RPMI8226 (cell line): ENCODE results near the gene SPDYE6.
"Not testable (repeated sequence)": the region's sequence is repeated elsewhere in the genome, so short reads cannot be mapped to it uniquely, and the experiment has no call there.

ENCODE experiments used
- DNase-seq: peaks from one replicate; pipeline ENCODE4 v3.0.0-alpha.2; 2015

SPDYE6 gene

DNA sequence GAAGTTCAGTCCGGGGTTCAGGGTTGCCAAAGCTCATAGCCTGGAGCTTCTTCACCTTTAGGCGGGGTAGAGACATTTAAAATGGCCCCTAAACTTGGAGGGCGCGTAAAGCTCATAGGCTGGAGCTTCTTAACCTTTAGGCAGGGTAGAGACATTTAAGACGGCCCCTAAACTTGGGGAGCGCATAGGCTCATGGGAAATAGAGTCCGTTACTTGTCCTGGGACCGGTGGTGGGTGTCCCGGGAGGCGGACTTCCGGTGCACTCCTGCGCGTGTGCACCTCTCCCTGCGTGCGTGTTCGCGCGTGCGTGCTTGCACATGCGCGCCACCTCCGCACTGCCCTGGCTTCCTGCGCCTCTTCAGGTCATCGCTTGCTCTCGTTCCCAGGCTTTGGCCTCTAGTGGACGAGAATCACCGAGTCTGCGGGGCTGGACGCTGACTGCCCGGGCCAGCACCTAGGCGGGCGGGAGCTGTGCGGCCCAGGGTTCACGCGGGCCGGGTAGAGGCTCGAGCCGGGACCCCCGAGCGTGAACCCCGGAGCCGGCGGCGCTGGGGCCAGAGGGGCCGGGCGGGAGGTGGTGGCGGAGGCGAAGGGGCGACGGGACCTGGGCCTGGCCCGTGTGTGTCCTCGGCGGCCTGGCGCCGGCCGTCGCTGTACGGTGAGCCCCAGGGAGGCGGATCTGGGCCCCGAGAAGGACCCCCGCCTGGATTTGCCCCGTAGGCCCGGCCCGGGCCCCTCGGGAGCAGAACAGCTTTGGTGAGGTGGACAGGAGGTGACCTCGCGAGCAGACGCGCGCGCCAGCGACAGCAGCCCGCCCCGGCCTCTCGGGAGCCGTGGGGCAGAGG, 7.5 kb upstream of the SPDYE6 start:
- peak; percentile 99 for DNase-seq

DNA sequence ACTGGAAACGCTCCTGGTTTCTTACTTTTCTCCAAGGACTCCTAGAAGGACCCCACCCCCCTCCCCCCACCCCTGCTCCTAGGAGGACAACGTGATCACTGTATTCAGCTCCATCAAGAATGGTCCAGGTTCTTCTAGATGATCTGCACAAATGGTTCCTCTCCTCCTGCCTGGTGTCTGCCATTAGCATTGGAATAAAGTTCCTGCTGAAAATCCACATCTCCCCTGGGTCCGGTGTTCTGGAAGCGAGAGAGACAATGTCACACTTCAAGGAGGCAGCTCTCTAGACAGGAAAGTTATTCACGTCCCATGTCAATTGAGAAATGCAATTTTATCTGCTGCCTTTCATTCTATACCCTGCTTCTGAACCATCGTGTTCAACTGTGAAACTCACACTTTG, 9.3 kb downstream of the SPDYE6 start:
- DNase-seq: not testable (repeated sequence)

DNA sequence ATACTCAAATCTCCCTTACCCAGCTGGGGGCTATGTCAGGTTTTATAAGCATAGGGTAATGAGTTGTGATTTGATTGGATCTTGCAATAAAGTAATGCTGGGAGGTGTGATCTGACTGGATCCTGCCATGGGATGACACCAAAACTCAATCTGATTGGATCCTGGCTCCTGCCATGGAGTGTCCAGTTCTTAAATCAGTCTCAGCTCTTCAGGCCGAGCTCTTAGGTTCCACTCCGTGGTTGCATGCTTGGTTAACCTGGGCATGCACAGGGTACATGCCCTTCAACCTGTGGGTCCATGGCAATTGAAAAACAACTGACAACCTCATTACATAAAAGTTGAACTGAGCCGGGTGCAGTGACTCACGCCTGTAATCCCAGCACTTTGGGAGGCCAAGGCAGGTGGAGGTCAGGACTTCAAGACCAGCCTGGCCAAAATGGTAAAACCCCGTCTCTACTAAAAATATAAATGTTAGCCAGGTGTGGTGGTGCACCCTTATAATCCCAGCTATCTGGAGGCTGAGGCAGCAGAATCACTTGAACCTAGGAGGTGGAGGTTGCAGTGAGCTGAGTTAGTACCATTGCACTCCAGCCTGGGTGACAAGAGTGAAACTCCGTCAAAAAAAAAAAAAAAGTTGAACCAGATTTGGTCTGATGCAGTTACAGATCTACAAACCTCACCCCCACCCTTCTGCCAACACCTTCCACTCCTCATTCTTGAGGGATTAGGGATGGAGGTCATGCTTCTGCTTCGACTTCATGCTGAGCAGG, 15.5 kb downstream of the SPDYE6 start:
- peak; percentile 39 for DNase-seq

DNA sequence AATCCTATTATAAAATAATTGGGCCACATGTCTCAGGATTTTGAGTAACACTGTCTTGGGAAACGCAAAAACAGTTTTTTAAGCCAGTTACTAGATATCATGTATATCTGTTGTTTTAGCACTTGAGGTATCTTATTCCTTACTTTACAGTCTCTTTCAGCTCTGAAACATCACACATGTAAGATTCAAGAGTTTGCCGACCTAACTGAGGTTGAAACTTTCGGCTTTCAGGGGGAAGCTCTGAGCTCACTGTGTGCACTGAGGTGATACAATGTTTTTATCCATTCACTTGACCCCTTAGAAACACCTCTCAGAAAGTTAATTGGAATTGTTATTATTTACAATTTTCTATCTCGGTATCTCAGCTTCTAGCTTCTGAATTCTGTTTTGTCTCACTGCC, 18.8 kb downstream of the SPDYE6 start:
- peak; percentile 1 for DNase-seq

DNA sequence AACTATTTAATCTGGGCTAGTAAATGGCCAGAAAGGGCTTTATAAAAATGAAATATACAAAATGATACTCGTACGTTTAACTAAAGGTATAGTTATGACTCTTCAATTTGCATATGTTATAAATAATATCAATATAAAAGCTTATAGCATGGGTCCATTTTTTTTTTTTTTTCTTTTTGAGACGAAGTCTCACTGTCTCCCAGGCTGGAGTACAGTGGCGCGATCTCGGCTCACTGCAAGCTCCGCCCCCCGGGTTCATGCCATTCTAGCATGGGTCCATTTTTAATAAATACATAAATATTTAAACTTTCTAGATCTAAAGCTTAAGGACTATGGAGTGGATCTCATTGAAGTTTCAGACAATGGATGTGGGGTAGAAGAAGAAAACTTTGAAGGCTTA, 19.2 kb downstream of the SPDYE6 start:
- not testable (repeated sequence) for DNase-seq

DNA sequence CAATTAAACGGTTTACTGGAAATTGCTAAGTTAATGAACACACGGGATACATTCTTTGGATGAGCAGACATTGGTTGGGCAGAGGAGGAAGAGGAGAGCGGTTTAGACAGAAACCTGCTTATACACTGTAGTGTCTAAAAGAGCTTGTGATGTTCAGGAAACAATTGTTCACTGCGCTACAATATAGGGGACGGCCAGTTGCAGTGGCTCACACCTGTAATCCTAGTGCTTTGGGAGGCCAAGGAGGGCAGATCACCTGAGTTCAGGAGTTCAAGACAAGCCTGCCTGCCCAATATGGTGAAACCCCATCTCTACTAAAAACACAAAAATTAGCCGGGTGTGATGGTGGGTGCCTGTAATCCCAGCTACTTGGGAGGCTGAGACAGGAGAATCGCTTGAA, 20.7 kb downstream of the SPDYE6 start:
- DNase-seq: peak; percentile 1

DNA sequence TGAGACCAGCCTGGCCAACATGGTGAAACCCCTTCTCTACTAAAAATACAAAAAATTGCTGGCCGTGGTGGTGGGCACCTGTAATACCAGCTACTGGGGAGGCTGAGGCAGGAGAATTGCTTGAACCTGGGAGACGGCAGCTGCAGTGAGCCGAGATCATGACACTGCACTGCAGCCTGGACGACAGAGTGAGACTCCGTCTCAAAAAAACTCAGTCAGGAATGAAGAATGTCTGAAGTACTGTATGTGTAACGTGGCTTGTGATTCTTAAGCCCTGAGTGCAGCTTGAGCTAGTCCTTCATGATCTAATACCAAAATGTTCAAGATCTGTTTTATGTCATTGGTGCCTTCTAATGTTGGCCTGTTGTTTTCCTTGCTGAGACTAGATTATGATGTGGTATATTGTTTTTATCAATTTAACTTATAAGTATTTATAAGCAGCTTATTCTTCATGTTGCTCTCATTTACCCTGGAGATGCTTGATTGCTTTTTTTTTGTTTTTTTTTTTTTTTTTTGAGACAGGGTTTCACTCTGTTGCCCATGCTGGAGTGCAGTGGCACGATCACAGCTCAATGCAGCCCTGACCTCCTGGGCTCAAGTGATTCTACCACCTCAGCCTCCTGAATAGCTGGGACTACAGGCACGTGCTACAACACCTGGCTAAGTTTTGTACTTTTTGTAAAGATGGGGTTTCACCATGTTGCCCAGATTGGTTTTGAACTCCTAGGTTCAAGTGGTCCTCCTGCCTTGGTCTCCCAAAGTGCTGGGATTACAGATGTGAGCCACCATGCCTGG, 25.4 kb downstream of the SPDYE6 start:
- DNase-seq: peak; percentile 1

DNA sequence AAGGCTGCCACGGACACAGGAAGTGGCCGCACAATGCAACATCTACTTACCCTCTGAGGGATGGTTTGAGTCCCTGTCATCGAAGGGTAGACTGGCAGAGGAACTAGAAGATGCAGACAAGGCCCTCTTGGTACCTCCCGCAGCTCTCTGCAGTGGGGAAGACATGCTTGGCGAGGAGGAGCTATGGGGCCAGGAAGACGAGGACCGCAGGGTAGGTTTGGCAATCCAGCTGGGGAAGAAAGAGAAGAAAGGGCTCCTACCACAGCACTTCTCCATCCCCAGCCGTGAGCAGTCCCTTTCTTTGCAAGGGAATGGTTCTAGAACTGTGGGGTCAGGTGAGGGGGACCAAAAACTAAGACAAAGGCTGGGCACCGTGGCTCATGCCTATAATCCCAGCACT, 26.9 kb downstream of the SPDYE6 start:
- peak; percentile 1 for DNase-seq

DNA sequence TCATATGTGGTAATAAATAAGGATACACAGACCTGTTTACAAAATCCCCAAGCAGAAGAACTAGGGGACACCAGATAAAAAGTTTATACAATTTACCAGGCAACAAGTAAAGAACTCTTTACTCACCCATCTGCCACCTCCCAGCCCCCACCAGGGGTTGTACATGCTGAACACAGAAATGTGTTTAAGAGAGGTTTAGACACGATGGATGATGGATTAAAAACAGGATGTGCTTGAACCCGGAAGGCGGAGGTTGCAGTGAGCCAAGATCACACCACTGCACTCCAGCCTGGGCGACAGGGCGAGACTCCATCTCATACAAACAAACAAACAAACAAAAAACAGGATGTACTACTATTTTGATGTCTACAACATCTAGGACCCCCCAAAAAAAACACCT, 27.4 kb downstream of the SPDYE6 start:
- DNase-seq: not testable (repeated sequence)

DNA sequence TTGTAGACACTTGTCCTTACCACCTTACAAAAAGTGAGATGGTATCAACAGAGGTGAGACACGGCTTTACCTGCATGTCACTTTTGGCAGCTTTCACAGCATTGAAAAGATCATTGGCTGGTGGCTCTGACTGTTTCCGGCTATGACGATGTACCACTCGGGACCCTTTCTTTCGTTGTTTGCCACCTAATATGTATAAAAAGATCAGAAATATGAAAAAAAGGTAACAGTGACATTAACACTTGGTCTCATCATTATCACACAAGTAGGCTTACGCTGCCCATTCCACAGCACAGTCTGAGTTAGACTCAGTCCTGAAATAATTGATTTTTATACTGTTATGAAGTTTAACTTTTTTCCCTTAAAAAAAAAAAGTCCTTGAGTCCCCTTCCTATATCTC, 29.1 kb downstream of the SPDYE6 start:
- DNase-seq: peak; percentile 1

DNA sequence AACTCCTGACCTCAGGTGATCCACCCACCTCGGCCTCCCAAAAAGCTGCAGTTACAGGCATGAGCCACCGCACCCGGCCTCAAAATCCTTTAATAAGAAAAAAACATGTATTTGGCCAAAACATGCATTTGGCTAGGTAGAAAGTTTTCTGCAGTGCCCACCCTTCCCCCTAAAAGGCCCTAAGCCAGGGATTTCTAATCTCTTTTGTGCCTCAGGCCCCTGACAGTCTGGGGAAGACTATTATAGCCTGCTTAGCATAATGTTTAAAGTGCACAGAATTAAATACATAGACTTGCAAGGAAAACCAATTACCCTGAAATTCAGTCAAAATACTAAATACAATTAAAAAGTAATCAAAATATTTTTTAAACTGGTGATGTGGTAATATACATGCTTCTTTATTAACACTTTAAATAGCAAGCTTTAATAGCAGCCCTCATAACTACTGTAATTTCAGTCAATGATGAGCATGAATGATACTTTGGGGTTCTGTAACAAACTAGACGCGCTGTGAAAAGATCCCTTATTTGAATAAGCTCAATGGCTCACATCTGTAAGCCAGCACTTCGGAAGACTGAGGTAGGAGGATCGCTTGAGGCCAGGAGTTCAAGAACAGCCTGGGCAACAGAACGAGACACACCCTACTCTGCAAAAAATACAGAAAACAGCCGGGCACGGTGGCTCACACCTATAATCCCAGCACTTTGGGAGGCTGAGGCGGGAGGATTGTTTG, 29.9 kb downstream of the SPDYE6 start:
- peak; percentile 36 for DNase-seq

DNA sequence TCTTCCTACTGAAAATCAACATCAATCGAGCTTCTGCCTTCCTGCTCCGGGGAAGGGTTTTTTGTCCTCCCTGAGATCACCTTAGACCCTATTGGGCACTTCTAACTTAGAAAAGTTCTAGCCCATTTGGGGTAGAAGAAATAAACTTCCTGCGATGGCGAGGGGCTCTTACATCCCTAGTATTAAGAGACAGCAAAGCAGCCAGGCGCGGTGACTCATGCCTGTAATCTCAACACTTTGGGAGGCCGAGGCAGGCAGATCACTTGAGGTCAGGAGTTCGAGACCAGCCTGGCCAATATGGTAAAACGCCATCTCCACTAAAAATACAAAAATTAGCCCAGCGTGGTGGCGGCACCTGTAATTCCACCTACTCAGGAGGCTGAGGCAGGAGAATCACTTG, 31.1 kb downstream of the SPDYE6 start:
- peak; percentile 0 for DNase-seq

DNA sequence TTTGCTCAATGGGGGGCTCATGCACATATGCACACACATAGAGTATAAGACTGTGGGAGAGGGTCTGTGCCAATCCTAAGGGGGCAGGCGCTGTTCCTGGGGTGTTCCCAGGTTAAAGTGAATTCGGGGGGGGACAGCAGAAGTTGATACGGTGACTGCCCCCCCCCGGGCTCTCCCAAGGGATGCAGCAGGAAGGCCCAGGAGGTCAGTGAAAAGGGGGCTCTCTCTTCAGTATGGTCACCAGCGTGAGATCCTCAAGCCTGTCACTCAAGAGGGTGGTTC, 32.4 kb downstream of the SPDYE6 start:
- peak; percentile 1 for DNase-seq

DNA sequence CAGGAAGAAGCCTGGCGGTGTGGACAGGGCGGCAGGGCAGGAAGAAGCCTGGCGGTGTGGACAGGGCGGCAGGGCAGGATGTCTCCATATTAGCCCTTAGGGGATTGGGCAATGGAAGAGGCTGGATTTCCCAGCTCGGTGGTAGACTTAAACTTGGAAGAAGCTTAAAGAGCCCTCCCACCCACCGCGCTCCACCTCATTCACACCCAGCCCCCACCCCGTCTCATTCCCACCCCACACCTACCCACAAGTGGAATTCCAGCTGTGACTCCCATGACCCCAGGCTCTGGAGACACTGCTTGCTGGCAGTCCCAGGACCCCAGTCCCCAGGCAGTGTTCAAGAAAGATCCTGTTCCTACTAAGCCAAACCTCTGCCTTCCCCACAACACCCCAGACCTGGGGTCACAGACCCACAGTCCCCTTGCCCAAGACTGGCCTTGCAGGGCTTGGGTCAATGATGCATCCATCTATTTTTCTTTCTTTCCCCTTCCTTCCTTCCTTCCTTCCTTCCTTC, 34.0 kb downstream of the SPDYE6 start:
- DNase-seq: no peak

DNA sequence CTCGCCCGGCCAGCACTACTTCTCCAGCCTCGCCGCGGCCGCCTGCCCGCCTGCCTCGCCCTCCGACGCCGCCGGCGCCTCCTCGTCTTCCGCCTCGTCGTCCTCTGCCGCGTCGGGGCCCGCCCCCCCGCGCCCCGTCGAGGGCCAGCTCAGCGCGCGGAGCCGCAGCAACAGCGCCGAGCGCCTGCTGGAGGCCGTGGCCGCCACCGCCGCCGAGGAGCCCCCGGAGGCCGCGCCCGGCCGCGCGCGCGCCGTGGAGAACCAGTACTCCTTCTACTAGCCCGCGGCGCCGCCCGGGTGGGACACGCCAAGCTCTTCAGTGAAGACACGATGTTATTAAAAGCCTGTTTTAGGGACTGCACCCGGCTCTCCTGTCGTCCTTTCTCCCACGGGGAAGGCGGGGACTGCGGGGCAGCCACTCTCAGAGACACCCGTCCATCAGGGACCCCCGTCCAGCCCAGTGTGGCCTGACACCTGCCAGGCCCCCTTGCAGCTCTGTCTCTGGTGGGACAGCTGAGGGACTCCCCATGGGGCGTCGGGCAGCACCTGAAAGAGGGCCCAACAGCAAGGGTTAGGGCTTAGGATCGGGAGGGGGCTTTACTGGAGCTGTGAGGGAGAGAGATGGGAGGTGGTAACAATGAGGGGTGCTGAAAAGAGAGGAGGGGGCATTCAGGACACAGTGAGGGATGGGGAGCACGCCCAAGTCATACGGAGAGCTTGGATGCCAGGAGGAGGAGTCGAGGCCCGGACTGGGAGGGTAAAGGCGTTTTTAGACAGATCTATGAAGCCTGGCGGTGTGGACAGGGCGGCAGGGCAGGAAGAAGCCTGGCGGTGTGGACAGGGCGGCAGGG, 34.7 kb downstream of the SPDYE6 start:
- DNase-seq: no peak

DNA sequence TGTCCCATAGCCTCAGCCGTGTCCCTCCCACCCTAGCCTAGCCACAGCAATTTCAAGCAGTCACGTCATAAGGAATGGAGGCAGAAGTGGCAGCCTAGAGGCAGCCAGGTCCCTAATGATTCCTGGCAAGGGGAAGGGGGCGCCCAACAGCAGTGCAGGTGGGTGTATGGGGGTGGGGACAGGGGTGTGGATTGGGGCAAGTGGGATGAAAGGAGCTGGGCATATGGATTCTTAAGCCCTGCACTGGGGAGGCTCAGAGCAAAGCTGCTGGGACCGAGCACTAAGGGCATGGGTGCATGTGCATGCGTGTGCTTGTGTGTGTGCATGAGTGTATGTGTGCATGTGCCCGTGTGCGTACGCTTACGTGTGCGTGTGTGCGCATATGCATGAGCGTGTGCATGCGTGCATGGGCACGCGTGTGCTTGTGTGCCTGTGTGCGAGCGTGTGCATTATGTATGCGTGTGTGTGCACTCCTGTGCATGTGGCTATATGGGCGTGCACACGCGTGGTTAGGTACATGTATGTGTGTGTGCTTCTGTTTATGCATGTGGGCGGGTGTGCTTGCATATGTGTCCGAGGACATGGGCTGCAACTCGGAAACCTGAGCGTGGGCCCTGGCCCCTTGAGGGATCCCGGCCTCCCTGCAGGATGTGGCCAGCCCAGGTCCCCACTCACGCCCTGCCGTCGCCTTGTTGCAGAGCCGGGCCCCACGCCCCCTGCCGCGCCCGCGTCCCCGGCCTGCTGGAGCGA, 35.5 kb downstream of the SPDYE6 start:
- DNase-seq: no peak

DNA sequence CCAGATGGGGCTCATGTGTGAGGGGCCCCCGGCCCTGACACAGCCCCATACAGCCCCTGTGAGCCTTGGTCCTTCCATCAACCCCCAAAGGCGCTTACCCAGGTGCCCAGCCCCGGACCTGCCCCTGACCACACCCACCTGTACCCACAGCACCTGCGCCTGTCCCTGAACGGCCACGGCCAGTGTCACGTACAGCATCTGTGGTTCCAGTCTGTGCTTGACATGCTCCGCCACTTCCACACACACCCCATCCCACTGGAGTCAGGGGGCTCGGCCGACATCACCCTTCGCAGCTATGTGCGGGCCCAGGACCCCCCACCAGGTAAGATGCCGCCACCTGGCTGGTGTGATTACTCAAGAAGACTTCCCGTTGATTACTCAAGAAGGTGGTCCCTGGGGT, 36.1 kb downstream of the SPDYE6 start:
- no peak for DNase-seq

DNA sequence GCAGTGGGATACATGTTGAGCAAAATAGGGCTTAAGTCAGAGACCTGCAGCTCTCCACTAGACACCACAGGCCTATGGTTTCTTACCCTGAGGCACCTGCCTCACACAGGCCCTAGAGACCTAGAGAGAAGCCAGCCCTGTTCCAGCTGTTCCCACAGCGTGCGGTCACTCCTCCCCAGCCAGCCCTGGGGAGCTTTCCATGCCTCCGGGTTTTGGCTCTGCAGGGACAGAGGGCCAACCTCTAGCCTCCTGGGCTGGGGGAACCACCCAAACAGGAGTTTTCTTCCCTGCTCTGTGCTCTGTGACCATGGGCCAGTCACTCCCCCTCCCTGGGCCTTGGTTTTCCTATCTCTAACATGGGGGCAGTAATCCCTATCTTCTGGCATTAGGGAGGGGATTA, 36.6 kb downstream of the SPDYE6 start:
- no peak for DNase-seq

DNA sequence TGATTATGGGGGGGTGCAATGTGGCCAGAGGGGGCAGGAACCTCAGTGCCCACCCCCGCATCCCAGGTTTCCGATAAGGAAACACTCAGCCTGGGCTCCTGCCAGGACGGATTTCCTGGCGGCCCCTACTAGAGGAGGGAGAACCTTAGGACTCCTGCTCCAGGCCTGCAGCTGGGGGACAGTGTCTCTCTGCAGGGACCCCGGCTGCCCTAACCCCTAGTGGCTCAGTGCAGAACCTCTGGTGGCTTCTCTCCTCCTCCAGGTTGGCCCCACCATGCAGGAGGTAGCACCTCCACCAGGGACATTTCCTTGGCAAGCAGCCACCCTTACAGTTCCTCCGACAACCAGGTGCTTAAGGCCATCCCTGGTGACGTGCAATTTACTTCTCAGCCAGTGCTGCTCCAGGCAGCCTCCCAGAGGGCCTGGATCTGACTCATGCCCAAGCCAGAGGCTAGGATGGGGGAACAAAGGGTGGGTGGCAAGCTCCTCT, 37.7 kb downstream of the SPDYE6 start:
- DNase-seq: peak; percentile 90

DNA sequence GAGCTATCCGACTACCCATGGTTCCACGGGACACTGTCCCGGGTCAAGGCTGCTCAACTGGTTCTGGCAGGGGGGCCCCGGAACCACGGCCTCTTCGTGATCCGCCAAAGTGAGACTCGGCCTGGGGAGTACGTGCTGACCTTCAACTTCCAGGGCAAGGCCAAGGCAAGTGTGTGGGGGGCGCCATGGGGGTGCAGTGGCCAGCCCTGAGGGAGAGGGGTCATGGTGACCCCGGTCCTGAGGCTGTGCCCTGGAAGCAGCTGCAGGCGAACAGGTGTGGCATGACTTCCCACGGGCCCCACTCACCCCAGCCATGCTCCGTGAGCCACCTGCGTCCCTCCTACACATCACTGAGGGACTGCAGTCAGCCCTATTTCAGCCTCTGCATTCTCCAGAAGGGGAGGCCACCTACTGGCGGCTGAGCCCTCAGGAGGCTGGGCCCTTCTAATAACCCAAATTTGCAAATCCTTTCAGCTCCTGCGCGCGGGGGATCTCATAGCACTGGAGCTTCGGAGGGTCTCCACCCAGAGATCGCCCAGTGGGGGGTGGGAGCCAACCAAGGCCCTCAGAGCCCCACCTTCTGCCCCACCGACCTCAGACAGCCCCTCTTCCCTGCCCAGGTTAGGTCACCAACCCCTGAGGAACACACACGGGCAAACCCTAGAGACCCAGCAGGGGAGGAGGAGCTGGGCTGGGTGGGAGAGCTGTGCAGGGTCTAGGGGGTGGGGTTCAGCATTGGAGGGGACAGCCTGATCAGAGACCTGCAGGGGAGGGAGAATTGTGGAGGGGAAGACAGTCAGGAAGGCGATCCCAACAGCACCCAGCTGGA, 38.8 kb downstream of the SPDYE6 start:
- peak; percentile 29 for DNase-seq
